ENCODE results near the gene DHX30. TPM values are rescaled to one million over a fixed set of nuclear protein-coding genes. Genes with fewer than 3 reads are reported as not detected.
"Not testable (repeated sequence)": the region's sequence is repeated elsewhere in the genome, so short reads cannot be mapped to it uniquely, and the experiment has no call there.

The DHX30 gene, protein sequence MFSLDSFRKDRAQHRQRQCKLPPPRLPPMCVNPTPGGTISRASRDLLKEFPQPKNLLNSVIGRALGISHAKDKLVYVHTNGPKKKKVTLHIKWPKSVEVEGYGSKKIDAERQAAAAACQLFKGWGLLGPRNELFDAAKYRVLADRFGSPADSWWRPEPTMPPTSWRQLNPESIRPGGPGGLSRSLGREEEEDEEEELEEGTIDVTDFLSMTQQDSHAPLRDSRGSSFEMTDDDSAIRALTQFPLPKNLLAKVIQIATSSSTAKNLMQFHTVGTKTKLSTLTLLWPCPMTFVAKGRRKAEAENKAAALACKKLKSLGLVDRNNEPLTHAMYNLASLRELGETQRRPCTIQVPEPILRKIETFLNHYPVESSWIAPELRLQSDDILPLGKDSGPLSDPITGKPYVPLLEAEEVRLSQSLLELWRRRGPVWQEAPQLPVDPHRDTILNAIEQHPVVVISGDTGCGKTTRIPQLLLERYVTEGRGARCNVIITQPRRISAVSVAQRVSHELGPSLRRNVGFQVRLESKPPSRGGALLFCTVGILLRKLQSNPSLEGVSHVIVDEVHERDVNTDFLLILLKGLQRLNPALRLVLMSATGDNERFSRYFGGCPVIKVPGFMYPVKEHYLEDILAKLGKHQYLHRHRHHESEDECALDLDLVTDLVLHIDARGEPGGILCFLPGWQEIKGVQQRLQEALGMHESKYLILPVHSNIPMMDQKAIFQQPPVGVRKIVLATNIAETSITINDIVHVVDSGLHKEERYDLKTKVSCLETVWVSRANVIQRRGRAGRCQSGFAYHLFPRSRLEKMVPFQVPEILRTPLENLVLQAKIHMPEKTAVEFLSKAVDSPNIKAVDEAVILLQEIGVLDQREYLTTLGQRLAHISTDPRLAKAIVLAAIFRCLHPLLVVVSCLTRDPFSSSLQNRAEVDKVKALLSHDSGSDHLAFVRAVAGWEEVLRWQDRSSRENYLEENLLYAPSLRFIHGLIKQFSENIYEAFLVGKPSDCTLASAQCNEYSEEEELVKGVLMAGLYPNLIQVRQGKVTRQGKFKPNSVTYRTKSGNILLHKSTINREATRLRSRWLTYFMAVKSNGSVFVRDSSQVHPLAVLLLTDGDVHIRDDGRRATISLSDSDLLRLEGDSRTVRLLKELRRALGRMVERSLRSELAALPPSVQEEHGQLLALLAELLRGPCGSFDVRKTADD
- 10 to 100 TPM; 84.8 to 95.6 TPM for total RNA-seq

DNA sequence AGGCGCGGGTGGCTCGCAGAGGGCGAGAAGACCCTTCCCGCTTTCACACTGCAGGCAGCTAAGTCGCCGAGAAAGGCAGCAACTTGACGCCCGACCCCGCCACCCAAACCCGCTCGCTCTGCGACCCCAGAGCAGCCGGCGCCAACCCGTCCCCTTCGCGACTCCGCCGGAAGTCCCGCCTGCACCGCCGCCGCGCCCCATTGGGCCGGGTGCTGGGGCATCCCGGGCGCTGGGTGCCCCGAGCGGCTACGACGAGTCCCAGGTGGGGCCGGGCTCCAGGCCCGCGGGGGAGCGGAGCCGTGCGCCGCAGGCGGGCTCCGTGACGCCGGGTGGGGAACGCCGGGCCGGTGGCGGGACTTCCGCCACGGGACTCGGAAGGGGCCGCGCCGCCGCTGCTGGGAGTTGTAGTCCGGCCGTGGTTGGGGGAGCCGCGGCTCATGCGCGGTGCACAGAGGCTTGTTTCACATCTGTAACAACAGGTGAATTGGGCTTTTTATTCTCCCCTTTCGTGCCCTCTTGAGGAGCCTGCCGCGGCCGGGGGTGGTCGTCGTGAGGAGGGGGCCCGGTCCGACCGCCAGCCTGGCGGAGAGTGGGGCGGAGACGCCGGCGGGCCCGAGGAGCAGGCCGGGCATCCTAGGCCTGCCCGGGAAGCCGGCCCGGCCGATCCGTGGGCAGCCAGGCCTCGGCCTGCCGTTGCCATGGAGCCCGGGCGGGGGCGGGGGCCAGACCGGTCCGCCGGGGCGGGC, at the start of gene DHX30:
Gene DHX30, plus strand, starts transcription at position 405 of the 746 bp plus-strand sequence. CDS start 7,546 bp downstream, outside the sequence.
- H3K27me3 Mint-ChIP-seq = no peaks in the 10 kb centered on the region
- CTCF ChIA-PET = interaction anchor here (0.8 to 3.0 kb wide), 6 partner anchors 9 to 382 kb away, joined by 3 to 14 read pairs (median 4); no protein-coding TSS in a partner anchor
- peak; percentile 88 for DNase-seq
- peak within 1 kb of the TSS; percentile 93 for H3K27ac Mint-ChIP-seq
- peak within 1 kb of the TSS; percentile 89 for H3K4me3 Mint-ChIP-seq
- H3K36me3 Mint-ChIP-seq = peaks cover 9% of the 10 kb centered on the region
- H3K4me1 Mint-ChIP-seq = peaks cover 28% of the 10 kb centered on the region
- H3K9me3 Mint-ChIP-seq (ENCODE audit: low read depth) = no peaks in the 10 kb centered on the region
- peak; percentile 92 for ATAC-seq

DNA sequence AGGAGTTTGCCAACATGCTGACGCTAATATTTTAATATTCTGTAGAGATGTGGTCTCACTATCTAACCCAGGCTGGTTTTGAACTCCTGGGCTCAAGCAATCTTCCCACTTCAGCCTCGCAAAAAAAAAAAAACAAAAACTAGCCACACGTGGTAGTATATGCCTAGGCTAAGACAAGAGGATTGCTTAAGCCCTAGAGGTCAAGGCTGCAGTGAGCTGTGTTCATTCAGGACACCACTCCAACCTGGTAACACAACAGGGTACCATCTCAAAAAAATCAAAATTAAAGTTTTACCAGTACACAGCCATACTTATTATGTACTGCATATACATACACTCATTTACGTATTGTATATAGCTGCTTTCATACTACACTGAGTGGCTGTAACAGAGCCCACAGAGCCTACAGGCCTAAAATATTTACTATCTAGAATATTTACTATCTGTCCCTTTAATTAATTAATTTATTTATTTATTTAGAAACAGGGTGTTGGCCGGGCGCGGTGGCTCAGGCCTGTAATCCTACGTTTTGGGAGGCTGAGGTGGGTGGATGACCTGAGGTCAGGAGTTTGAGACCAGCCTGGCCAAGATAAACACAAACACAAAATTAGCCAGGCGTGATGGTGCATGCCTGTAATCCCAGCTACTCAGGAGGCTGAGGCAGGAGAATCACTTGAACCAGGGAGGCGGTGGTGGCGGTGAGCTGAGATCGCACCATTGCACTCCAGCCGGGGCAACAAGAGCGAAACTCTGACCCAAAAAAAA, 44.5 kb upstream of the DHX30 start:
- ATAC-seq = no peak
- Mint-ChIP-seq H3K4me1 (peaks cover 9% of the 10 kb centered on the region), H3K9me3 (ENCODE audit: low read depth) (no peaks in the 10 kb centered on the region), H3K36me3 (peaks cover 15% of the 10 kb centered on the region), H3K27ac (no peak overlapping the region), H3K4me3 (no peak overlapping the region), H3K27me3 (no peaks in the 10 kb centered on the region)
- CTCF ChIA-PET = interaction anchor here (0.9 to 1.3 kb wide), 2 partner anchors 14 to 236 kb away, joined by 3 to 4 read pairs; no protein-coding TSS in a partner anchor
- no peak for DNase-seq

DNA sequence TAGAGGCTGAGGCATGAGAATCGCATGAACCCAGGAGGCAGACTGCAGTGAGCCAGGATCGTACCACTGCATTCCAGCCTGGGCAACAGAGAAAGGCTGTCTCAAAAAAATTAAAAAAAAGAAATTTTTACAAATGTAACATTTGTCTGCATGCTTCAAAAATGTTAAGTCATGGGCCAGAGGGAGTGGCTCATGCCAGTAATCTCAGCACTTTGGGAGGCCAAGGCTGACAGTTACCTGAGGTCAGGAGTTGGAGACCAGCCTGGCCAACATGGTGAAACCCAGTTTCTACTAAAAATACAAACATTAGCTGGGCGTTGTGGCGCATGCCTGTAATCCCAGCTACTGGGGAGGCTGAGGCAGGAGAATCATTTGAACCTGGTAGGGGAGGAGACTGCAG, 42.7 kb upstream of the DHX30 start:
- H3K27ac Mint-ChIP-seq; H3K27me3 Mint-ChIP-seq; H3K4me1 Mint-ChIP-seq; CTCF ChIA-PET; ATAC-seq; H3K4me3 Mint-ChIP-seq; H3K9me3 Mint-ChIP-seq (ENCODE audit: low read depth); DNase-seq: not testable (repeated sequence)
- peaks cover 17% of the 10 kb centered on the region for H3K36me3 Mint-ChIP-seq

DNA sequence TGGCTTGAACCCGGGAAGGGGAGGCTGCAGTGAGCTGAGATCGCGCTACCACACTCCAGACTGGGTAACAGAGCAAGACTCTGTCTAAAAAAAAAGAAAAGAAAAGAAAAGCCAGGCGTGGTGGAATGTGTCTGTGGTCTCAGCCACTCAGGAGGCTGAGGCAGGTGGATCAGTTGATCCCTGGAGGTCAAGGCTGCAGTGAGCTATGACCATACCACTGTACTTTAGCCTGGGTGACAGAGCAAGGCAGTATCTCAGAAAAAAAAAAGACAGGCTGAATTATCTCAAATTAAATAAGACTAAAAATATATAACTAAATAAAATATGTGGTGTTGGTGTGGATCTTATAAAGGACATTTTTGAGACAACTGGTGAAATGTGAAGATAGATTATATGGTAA, 41.9 kb upstream of the DHX30 start:
- Mint-ChIP-seq H3K9me3 (ENCODE audit: low read depth) (no peaks in the 10 kb centered on the region), H3K36me3 (peaks cover 19% of the 10 kb centered on the region), H3K27ac (no peak overlapping the region), H3K4me1 (peaks cover 7% of the 10 kb centered on the region), H3K4me3 (no peak overlapping the region), H3K27me3 (no peaks in the 10 kb centered on the region)
- no peak for DNase-seq
- no peak for ATAC-seq
- CTCF ChIA-PET = no interaction called here

DNA sequence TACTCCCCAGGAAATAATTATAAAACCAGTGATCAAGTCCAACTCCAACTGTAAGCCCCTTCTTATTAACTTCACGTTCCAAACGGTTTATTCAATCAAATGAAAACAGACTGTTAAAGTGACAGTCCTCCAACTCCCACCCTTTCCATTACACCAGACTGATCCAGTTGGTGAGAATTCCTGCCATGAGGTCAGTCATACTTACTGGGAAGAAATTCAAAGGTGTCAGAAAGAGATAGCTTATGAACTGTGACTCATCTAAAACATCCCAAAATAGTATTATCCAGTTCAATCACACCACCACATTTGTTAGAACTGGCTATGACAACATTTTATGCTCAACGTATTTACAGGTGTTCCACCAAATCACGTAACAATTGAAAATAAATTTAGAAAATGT, 40.7 kb upstream of the DHX30 start:
- DNase-seq (no peak), ATAC-seq (no peak)
- Mint-ChIP-seq H3K27me3 (no peaks in the 10 kb centered on the region), H3K9me3 (ENCODE audit: low read depth) (no peaks in the 10 kb centered on the region), H3K4me1 (peaks cover 8% of the 10 kb centered on the region), H3K36me3 (peaks cover 19% of the 10 kb centered on the region), H3K4me3 (no peak overlapping the region), H3K27ac (peak overlapping the region; percentile 5)
- CTCF ChIA-PET = interaction anchor here (1.0 kb wide), 1 partner anchor 10 kb away, joined by 3 read pairs; no protein-coding TSS in a partner anchor

DNA sequence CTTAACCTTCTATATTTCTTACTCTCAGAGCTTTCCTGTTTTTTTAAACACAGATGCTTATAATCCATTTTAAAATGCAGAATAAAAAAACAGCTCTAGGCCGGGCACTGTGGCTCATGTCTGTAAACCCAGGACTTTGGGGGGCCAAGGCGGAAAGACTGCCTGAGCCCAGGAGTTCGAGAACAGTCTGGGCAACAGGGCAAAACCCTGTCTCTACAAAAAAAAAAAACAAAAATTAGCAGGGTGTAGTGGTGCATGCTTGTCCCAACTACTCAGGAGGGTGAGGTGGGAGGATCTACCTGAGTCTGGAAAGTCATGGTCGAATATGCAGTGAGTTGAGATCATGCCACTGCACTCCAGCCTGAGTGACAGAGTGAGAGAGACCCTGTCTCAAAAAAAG, 36.8 kb upstream of the DHX30 start:
- no peaks in the 10 kb centered on the region for H3K27me3 Mint-ChIP-seq
- H3K36me3 Mint-ChIP-seq = peaks cover 21% of the 10 kb centered on the region
- no peak for ATAC-seq
- no peak overlapping the region for H3K4me3 Mint-ChIP-seq
- no peak for DNase-seq
- CTCF ChIA-PET = interaction anchor here (0.9 kb wide), 1 partner anchor 27 kb away, joined by 3 read pairs; no protein-coding TSS in a partner anchor
- no peaks in the 10 kb centered on the region for H3K9me3 Mint-ChIP-seq (ENCODE audit: low read depth)
- H3K4me1 Mint-ChIP-seq = peaks cover 10% of the 10 kb centered on the region
- H3K27ac Mint-ChIP-seq = peak overlapping the region; percentile 8

DNA sequence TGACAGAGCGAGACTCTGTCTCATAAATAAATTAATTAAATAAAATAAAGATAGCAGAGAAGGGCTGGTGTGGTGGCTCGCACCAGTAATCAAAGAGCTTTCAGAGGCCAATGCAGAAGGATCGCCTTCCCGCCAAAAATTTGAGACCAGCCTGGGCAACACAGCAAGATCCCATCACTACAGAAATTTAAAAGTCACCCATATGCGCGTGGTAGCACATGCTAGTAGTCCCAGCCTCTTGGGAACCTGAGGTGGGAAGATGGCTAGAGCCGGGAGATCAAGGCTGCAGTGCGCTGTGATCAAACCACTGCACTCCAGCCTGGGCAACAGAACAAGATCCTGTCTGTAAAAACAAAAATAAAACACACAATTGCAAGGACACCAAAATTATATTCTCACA, 30.9 kb upstream of the DHX30 start:
- no peak overlapping the region for H3K4me3 Mint-ChIP-seq
- peaks cover 10% of the 10 kb centered on the region for H3K4me1 Mint-ChIP-seq
- H3K9me3 Mint-ChIP-seq (ENCODE audit: low read depth) = no peaks in the 10 kb centered on the region
- no peaks in the 10 kb centered on the region for H3K27me3 Mint-ChIP-seq
- ATAC-seq (no peak), DNase-seq (no peak)
- CTCF ChIA-PET = interaction anchor here (1.5 kb wide), 1 partner anchor 9 kb away, joined by 3 read pairs; no protein-coding TSS in a partner anchor
- peaks cover 23% of the 10 kb centered on the region for H3K36me3 Mint-ChIP-seq
- H3K27ac Mint-ChIP-seq = no peak overlapping the region

DNA sequence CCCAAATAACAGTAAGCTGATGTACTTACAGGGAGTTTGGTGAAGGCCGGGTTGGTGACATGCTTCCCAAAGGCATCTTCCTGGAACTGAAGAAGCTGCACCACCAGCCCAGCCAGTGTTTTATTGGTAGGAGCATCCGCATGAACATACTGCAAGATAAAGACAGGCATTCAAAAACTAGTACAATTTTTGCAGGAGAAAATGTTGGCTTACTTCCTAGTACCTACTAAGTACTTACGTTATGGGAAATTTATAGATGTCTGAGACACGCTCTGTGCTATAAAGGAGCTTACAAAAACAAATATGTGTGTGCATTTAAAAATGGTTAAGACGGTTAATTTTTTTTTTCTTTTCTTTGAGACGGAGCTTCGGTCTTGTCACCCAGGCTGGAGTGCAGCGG, 30.1 kb upstream of the DHX30 start:
- Mint-ChIP-seq H3K27me3 (no peaks in the 10 kb centered on the region), H3K4me1 (peaks cover 10% of the 10 kb centered on the region), H3K36me3 (peaks cover 23% of the 10 kb centered on the region), H3K9me3 (ENCODE audit: low read depth) (no peaks in the 10 kb centered on the region), H3K27ac (no peak overlapping the region), H3K4me3 (no peak overlapping the region)
- DNase-seq (no peak), ATAC-seq (no peak)
- CTCF ChIA-PET = interaction anchor here (0.6 to 1.5 kb wide), 3 partner anchors 10 to 117 kb away, joined by 3 read pairs; no protein-coding TSS in a partner anchor

DNA sequence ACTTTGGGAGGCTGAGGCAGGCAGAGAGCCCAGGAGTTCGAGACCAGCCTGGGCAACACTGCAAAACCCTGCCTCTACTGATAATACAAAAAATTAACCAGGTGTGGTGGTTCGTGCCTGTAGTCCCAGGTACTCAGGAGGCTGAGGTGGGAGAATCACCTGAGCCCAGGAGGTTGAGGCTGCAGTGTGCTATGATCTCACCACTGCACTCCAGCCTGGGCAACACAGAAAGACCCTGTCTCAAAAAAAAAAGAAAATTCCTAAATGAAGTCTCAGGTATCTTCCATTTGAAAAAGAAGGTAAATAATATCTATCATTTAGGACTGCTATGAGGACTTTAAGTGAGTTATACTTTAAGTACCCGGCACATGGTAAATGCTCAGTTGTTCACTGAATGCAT, 24.2 kb upstream of the DHX30 start:
- DNase-seq = no peak

DNA sequence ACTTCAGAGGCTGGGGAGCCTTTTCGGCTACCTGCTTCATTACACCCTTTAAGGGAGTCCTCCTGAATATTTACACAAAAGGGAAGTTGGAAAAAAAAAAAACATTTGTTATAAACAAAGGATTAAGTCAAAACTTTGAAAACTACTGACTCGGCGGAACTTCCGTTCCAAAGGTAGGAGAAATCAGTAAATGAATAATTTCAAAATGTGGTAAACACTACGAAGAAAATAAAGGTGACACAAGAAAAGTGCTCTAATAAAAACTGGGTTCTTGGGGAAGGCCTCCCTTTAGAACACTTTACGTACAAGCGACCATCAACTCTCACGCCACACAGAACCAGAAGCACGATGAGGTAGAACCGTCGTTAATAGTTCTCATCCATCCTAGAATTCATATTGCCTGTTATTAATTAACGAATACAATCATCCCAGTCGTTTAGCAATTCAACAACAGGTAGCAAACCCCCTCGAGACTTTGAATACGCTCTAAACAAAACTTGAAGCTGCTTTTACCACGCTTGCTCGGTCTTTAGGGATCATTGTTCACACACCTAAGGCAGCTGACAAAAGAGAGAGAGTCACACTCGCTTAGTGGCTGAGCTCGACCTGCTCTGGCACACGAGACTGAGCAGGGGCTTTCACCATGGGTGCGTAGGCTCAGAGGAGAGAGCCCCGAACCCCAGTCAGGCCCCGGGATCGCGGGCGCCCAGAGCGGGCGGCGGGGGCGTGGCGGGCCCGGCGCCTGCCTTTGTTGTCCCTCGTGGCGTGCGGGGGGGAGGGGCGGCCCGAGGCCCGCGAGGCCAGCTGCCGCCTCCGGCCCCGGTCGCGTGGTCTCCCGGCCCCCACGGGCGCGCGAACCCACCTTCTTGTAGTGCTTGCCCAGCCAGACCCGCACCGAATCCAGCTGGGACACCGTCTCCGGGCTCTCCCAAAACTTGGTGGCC, 21.9 kb upstream of the DHX30 start:
- ATAC-seq (peak; percentile 45), DNase-seq (peak; percentile 74)
- H3K27ac Mint-ChIP-seq = peak overlapping the region; percentile 98
- H3K4me1 Mint-ChIP-seq = peaks cover 22% of the 10 kb centered on the region
- H3K36me3 Mint-ChIP-seq = no peaks in the 10 kb centered on the region
- H3K27me3 Mint-ChIP-seq = no peaks in the 10 kb centered on the region
- CTCF ChIA-PET = interaction anchor here (0.9 to 1.4 kb wide), 2 partner anchors 259 to 306 kb away, joined by 3 read pairs; partner anchors contain the start of gene SCAP
- no peaks in the 10 kb centered on the region for H3K9me3 Mint-ChIP-seq (ENCODE audit: low read depth)
- peak overlapping the region; percentile 94 for H3K4me3 Mint-ChIP-seq

More for the DNA sequence above, 24.2 kb upstream of the DHX30 start:
- Mint-ChIP-seq H3K27ac (no peak overlapping the region), H3K27me3 (no peaks in the 10 kb centered on the region), H3K9me3 (ENCODE audit: low read depth) (no peaks in the 10 kb centered on the region), H3K4me3 (no peak overlapping the region), H3K4me1 (peaks cover 27% of the 10 kb centered on the region), H3K36me3 (peaks cover 3% of the 10 kb centered on the region)
- no peak for ATAC-seq
- CTCF ChIA-PET = interaction anchor here (1.7 to 2.1 kb wide), 3 partner anchors 10 to 257 kb away, joined by 6 to 7 read pairs (median 6); no protein-coding TSS in a partner anchor
